Caco-2 (cell line): ENCODE results near the gene CNKSR3. TPM values are rescaled to one million over a fixed set of nuclear protein-coding genes. Genes with fewer than 3 reads are reported as not detected.
A peak's percentile ranks its signal among the peaks of the same experiment; 100 is the strongest.

Source experiments
- BruUV-seq: library from RNA; stranded (reverse); fragments of 400-500 nt; replicated peaks from 2 replicates; lab custom pipeline; 2021; lab: Mats Ljungman, UMichigan
- CTCF ChIA-PET: fragments of 300-600 bp; sonication (Branson Sonifier 250); formaldehyde crosslinking; loops from one replicate; lab custom pipeline; 2022; ENCODE audit warnings: antibody characterized with exemption; lab: Charles Lee
- POLR2A ChIA-PET: fragments of 300-600 bp; sonication (Branson Sonifier 250); formaldehyde crosslinking; loops from one replicate; lab custom pipeline; 2022; ENCODE audit warnings: antibody characterized with exemption; lab: Charles Lee
- DNase-seq, 2 experiments: peaks; one replicate each; pipeline versions ENCODE4 v3.0.0 to v3.0.0-alpha.2; 2020 to 2022
- H3K27me3 ChIP-seq: replicated peaks from 2 replicates; pipeline ENCODE4 v1.6.0; 2011; ENCODE audit warnings: low read length; ENCODE audit not compliant: control insufficient read depth, insufficient read depth
- H3K36me3 ChIP-seq: 2 replicates; pipeline ENCODE4 v1.5.1; 2011; ENCODE audit warnings: low read length; ENCODE audit not compliant: control insufficient read depth, insufficient read depth
- H3K4me1 ChIP-seq: fragments of 250-450 bp; sonication (Bioruptor Pico); 2 replicates; pipeline ENCODE4 v1.5.1; 2020; ENCODE audit warnings: mild to moderate bottlenecking
- H3K4me3 ChIP-seq: 2 replicates; pipeline ENCODE4 v1.5.1; 2011; ENCODE audit warnings: low read depth, mild to moderate bottlenecking, control low read depth, low read length
- H3K9me3 ChIP-seq: fragments of 250-450 bp; sonication (Bioruptor Pico); 2 replicates; pipeline ENCODE4 v1.5.1; 2020; ENCODE audit warnings: mild to moderate bottlenecking, moderate library complexity
- H3K27ac Mint-ChIP-seq: one replicate; pipeline ENCODE4 v1.8.0; 2022; ENCODE audit warnings: mixed read lengths; ENCODE audit not compliant: unreplicated experiment
- H3K27me3 Mint-ChIP-seq: one replicate; pipeline ENCODE4 v1.8.0; 2022; ENCODE audit warnings: mixed read lengths; ENCODE audit not compliant: insufficient read depth, unreplicated experiment
- H3K36me3 Mint-ChIP-seq: one replicate; pipeline ENCODE4 v1.8.0; 2022; ENCODE audit warnings: mild to moderate bottlenecking, mixed read lengths; ENCODE audit not compliant: insufficient read depth, unreplicated experiment
- H3K4me1 Mint-ChIP-seq: one replicate; pipeline ENCODE4 v1.8.0; 2022; ENCODE audit warnings: low read depth, mixed read lengths; ENCODE audit not compliant: unreplicated experiment
- H3K4me3 Mint-ChIP-seq: one replicate; pipeline ENCODE4 v1.8.0; 2022; ENCODE audit warnings: mild to moderate bottlenecking, moderate library complexity, mixed read lengths; ENCODE audit not compliant: unreplicated experiment
- H3K9me3 Mint-ChIP-seq: one replicate; pipeline ENCODE4 v1.8.0; 2022; ENCODE audit warnings: mixed read lengths; ENCODE audit not compliant: unreplicated experiment
- intact Hi-C: fragments of 100-400 bp; cut with micrococcal nuclease; formaldehyde crosslinking; loops from one replicate; pipeline ENCODE4 v1.10.0; 2022; ENCODE audit not compliant: unreplicated experiment
- total RNA-seq: library from RNA; stranded (reverse); gene quantifications from 2 replicates; pipeline ENCODE4 v1.2.3, GENCODE V29; 2022
- TF ChIP-seq, protein P1 (sequence below), 2 experiments: fragments of 200-600 bp in 1 of 2; IDR thresholded peaks; 1 replicate in 1 of 2; 2 replicates in 1 of 2; pipeline versions ENCODE4 v1.5.1 to v1.8.0; 2011 to 2022; ENCODE audit warnings: antibody characterized with exemption in 1 of 2, control low read depth in 1 of 2, inconsistent platforms in 1 of 2, low read depth in 1 of 2, low read length in 1 of 2, mild to moderate bottlenecking in 1 of 2, moderate library complexity in 1 of 2; ENCODE audit not compliant: insufficient read depth in 1 of 2, severe bottlenecking in 1 of 2, unreplicated experiment in 1 of 2

CNKSR3 gene
- total RNA-seq, 1 experiment from 2014 or later = 33.1 TPM

DNA sequence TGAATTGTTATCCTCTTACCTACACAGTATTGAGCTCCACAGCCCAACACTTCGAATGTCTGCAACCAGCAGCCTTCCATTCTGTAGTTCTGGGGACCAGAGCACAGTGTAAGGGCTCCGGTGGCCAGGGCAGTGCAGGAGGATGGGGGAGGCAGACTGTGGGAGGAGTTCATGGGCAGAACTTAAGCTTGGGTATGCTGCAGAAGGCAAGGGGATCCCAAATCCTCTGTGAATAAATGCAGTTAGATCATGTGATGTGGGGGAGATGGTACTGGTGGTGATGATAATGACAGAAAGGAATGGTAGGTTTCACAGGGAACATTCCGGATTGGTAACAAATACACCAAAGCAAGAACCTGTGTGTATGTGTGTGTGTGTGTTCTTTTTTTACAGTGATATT lies 26.5 kb upstream of the CNKSR3 start:
- Histone ChIP-seq H3K36me3 (no peaks in the 10 kb centered on the region), H3K4me1 (peaks cover 22% of the 10 kb centered on the region), H3K9me3 (no peaks in the 10 kb centered on the region), H3K4me3 (no peak overlapping the region), H3K27me3 (no peaks in the 10 kb centered on the region)
- Mint-ChIP-seq H3K36me3 (no peaks in the 10 kb centered on the region), H3K4me3 (no peak overlapping the region), H3K4me1 (peaks cover 31% of the 10 kb centered on the region), H3K27me3 (no peaks in the 10 kb centered on the region), H3K27ac (peak overlapping the region; percentile 21), H3K9me3 (no peaks in the 10 kb centered on the region)
- intact Hi-C loops = no loop called here
- BruUV-seq = no TSS peak
- ChIA-PET POLR2A (interaction anchor here (0.9 kb wide), 1 partner anchor 27 kb away, joined by 3 read pairs; no protein-coding TSS in a partner anchor), CTCF (no interaction called here)
- TF ChIP-seq, protein P1, sequence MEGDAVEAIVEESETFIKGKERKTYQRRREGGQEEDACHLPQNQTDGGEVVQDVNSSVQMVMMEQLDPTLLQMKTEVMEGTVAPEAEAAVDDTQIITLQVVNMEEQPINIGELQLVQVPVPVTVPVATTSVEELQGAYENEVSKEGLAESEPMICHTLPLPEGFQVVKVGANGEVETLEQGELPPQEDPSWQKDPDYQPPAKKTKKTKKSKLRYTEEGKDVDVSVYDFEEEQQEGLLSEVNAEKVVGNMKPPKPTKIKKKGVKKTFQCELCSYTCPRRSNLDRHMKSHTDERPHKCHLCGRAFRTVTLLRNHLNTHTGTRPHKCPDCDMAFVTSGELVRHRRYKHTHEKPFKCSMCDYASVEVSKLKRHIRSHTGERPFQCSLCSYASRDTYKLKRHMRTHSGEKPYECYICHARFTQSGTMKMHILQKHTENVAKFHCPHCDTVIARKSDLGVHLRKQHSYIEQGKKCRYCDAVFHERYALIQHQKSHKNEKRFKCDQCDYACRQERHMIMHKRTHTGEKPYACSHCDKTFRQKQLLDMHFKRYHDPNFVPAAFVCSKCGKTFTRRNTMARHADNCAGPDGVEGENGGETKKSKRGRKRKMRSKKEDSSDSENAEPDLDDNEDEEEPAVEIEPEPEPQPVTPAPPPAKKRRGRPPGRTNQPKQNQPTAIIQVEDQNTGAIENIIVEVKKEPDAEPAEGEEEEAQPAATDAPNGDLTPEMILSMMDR (IDR thresholded peaks at IDR 0.05; ENCODE audit: insufficient read depth in 1 of 2, low read depth in 1 of 2, low read length in 1 of 2, severe bottlenecking in 1 of 2, unreplicated experiment in 1 of 2) = no peak
- no peak for DNase-seq

DNA sequence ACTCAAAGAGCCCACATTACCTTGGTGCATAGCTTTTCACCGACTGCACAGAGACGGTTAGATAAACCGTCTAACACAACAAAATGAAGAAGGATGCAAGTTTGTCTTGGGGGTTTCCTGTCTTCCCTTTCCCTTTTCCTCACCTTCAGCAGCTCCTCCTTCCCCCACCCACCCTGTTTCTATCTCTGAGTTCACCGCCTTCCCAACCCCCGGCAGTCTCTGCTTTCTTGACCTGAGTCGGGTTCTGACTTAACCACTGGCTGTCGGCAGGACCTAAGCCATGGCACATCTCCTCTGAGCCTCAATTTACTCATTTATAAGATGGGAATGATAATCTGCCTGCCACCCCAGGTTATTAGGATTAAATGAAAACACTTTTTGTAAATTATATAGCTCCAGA lies 25.8 kb upstream of the CNKSR3 start:
- POLR2A ChIA-PET = no interaction called here

DNA sequence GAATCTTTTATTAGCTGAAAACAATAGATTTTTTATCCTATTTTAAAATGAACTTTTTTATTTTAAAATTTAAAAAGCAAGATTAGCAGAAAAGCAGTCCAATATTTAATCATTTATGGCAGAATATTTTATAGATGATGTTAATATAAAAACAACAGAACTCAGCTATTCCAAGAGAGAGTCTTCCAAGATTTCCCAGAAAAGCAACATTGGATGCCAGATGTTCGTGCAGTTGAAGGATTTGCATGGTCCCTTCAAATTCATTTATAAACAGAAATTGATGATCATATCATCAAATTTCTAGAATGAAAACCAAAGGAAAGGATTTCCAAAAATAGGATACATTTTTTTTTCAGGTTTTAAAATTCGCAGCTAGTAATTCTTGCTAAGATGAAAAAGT lies 25.4 kb upstream of the CNKSR3 start:
- Mint-ChIP-seq H3K9me3 (no peaks in the 10 kb centered on the region), H3K27ac (no peak overlapping the region), H3K36me3 (no peaks in the 10 kb centered on the region), H3K27me3 (no peaks in the 10 kb centered on the region), H3K4me3 (no peak overlapping the region), H3K4me1 (peaks cover 32% of the 10 kb centered on the region)
- Histone ChIP-seq H3K9me3 (no peaks in the 10 kb centered on the region), H3K36me3 (no peaks in the 10 kb centered on the region), H3K4me1 (peaks cover 22% of the 10 kb centered on the region), H3K4me3 (no peak overlapping the region), H3K27me3 (no peaks in the 10 kb centered on the region)
- no peak for DNase-seq
- TF ChIP-seq, protein P1 (IDR thresholded peaks at IDR 0.05; ENCODE audit: insufficient read depth in 1 of 2, low read depth in 1 of 2, low read length in 1 of 2, severe bottlenecking in 1 of 2, unreplicated experiment in 1 of 2) = no peak
- BruUV-seq = no TSS peak
- intact Hi-C loops = no loop called here
- ChIA-PET POLR2A (no interaction called here), CTCF (no interaction called here)

More for the DNA sequence above, 25.8 kb upstream of the CNKSR3 start:
- no peaks in the 10 kb centered on the region for H3K36me3 Mint-ChIP-seq
- no peaks in the 10 kb centered on the region for H3K27me3 Mint-ChIP-seq
- no peak overlapping the region for H3K4me3 ChIP-seq
- CTCF ChIA-PET = no interaction called here
- H3K27me3 ChIP-seq = no peaks in the 10 kb centered on the region
- BruUV-seq = no TSS peak
- peaks cover 22% of the 10 kb centered on the region for H3K4me1 ChIP-seq
- peaks cover 32% of the 10 kb centered on the region for H3K4me1 Mint-ChIP-seq
- peak overlapping the region; percentile 21 for H3K27ac Mint-ChIP-seq
- H3K4me3 Mint-ChIP-seq = no peak overlapping the region
- no peaks in the 10 kb centered on the region for H3K9me3 ChIP-seq
- TF ChIP-seq, protein P1 (IDR thresholded peaks at IDR 0.05; ENCODE audit: insufficient read depth in 1 of 2, low read depth in 1 of 2, low read length in 1 of 2, severe bottlenecking in 1 of 2, unreplicated experiment in 1 of 2) = no peak
- DNase-seq = no peak
- no peaks in the 10 kb centered on the region for H3K9me3 Mint-ChIP-seq
- no peaks in the 10 kb centered on the region for H3K36me3 ChIP-seq
- intact Hi-C loops = no loop called here
